Activated CD4-positive, alpha-beta T cell treated with anti-CD3 and anti-CD28 coated beads, Interleukin-2, amount 50 U/mL, for 24 hours (primary cell): Measurements from ENCODE around the gene WBP2NL.

Experiments
- DNase-seq, 2 donors: peaks; one replicate each; pipeline ENCODE4 v3.0.0-alpha.2; 2020; ENCODE audit warnings: low read depth in 1 of 2, low spot score in 1 of 2

The WBP2NL gene

DNA sequence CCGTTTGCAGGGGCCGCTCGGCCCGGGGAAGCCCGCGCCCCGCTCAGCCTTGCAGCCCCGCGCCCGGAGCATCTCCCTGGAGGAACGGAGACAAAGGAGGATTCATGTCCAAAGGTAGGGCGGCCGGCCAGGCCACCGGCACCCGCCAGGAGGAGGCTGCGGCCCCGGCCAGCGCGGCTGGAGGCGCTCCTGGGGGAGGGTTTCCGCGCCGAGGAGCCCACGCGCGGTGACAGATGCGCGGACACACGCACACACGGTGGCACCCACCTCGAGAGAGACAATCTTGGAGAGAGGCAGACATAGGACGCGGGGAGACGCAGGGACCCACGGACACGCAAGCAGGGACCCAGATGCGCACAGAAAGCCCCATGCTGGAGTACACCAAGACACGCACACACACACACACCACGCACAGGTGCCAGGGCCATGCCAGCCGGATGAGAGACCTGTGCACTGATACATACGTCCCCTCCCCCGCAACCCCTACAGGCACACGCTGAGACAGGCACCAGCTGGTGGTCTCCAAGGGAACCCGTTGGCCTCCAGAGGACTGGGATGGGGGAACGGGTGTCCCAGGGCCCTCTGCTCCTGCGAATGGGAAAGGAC is 21.5 kb upstream of the WBP2NL start:
- DNase-seq: no peak

GRCh38 chr22:41978732-41979131 is 19.9 kb upstream of the WBP2NL start:
- no peak for DNase-seq

DNA sequence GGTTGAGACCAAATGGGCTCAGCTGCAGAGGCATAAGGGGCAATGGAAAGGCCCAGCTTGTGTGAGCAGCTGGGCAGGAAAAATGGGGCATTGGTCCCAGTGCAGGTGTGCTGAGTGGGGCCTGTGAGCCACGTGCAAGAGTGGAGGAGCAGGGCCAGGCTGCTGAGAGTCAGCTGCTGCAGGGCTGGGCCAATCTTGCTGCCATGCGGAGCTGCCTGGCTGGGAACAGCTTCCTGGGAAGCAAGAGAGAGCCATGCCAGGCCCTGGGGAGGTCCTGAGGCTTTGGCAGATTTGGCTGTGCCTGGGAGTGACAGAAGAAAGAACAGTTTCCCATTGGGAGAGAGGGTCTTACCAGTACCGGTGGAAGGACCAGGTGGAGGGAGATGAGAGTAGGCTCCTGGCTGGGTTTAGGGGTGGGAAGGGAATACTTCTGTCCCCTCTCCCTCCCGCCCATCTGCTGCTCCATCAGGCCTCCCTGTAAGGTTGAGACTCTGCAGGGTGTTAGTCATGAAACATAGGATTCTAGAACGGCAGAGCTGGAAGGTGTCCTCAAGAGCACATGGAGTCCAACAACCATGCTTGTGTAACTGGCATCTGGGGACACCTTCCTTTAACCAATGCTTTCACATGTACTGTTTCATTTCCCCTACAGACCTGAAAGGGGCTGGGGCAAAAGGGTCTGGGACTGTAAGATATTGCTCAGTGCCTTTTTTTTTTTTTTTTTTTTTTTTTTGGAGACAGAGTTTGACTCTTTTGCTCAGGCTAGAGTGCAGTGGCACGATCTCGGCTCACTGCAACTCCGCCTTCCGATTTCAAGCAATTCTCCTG is 19.0 kb upstream of the WBP2NL start:
- DNase-seq: no peak

GRCh38 chr22:41982865-41983264 is 15.7 kb upstream of the WBP2NL start:
- no peak for DNase-seq

- no peak for DNase-seq
These were observed 14.8 kb upstream of the WBP2NL start for GRCh38 chr22:41983513-41984405.

- no peak for DNase-seq
These were observed 11.3 kb upstream of the WBP2NL start for GRCh38 chr22:41987276-41987675.

DNA sequence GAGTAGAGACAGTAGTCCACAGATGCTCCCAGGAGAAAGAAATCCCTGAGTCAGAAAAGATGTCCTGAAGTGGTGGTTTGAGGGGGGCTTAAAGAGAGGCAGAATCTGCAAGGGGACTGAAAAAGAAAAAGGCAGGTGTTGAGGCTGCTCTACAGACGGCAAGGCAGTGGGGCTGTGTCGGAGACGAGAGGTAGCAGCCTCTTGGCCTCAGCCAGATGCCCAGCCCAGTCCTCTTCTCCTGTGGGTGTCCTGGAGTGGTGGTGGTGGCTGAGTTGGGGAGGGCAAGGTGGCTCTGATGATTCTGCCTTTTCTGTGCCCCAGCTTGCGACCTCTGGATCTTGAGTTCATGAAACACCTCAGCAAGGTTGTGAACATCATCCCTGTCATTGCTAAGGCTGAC is 9.3 kb upstream of the WBP2NL start:
- no peak for DNase-seq

DNA sequence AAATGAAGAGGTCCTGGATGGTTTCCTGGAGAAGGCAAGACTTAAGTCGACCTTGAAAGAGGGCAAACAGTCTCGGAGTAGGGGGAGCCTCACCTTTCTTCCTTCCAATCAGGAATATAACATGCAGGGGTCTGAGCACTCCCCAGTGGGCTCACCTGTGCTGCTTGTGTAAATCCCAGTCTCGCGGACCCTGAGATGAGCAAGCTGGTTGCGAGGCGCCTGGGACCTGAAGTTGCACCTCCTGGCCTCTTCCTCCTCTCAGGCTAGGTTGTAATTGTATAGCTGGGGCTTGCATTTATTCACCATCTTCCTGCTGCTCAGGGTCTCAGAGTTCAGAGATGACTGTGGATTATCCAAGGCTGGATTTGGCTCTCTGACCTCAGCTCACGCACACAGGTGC is 7.5 kb upstream of the WBP2NL start:
- no peak for DNase-seq

DNA sequence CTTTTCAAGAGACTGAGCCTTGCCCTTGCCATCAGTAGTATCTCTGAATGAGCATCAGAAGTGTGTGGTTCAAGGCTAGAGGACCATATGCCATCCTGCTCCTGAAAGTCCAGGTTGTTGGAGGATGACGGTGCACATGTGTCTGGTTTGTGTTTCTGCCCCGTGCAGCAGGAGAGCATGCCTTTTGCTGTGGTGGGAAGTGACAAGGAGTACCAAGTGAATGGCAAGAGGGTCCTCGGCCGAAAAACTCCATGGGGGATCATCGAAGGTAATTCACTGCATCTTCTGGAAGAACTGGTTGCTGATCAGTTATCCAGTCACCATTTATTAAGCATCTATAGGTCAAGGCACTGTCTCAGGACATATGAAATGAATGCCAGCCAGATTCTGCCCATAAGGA is 6.1 kb upstream of the WBP2NL start:
- no peak for DNase-seq

GRCh38 chr22:41995211-41995610 is 3.4 kb upstream of the WBP2NL start:
- DNase-seq: no peak

- DNase-seq: no peak
These were observed 1.8 kb upstream of the WBP2NL start for GRCh38 chr22:41996826-41997225.

DNA sequence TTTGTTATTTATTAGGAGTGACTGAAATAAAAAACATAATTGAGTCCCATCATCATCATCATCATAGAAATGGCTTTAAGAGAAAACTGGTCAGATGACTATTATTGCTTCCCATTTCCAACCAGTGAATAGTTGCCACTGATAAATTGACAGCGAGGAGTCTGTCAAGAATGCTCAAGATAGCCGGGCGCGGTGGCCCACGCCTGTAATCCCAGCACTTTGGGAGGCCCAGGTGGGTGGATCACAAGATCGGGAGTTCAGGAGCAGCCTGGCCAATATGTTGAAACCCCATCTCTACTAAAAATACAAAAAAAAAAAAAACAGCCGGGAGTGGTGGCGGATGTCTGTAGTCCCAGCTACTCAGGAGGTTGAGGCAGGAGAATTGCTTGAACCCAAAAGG is 1.9 kb downstream of the WBP2NL start:
- no peak for DNase-seq

DNA sequence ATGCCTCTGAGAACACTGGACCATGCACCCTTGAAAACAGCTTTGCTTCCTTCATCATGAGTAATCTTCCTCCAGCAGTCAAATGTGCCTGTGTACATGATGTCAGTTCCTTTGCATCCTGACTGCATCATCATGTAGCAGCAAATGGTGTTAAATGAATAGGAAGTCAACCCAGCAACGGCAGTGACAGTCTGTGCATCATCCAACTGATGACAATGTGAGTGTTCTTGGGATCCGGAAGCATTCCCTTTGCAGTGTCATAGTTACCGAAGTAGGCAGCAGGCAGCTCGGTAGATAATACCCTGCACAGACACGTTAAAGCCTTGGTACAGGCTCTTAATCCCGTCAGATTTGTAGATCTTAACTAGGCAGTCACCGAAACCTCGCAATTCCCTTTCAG is 2.5 kb downstream of the WBP2NL start:
- no peak for DNase-seq

GRCh38 chr22:42001706-42002105 is 3.1 kb downstream of the WBP2NL start:
- no peak for DNase-seq

DNA sequence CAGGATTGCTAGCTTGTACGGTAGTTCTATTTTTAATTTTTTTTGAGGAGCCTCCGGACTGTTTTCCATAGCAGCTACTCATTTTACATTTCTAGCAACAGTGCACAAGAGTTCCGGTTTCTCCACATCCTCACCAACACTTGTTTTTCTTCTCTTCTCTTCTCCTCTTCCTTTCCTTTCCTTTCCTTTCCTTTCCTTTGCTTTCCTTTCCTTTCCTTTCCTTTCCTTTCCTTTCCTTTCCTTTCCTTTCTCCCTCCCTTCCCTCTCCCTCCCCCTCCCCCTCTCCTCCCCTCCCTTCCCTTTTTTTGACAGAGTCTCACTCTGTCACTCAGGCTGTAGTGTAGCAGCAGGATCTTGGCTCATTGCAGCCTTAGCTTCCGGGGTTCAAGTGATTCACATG is 9.3 kb downstream of the WBP2NL start:
- no peak for DNase-seq

DNA sequence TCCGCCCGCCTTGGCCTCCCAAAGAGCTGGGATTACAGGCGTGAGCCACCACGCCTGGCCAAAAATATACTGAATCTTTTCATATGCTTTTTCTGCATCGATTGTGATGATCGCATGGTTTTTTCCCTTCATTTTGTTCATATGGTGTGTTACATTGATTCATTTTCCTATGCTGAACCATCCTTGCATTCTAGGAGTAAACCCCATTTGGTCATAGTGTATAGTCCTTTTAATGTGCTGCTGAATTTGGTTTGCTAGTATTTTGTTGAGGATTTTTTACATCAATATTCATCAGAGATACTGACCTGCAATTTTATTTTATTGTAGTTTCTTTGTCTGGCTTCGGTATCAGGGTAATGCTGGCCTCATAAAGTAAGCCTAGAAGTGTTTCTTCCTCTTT is 12.2 kb downstream of the WBP2NL start:
- no peak for DNase-seq

DNA sequence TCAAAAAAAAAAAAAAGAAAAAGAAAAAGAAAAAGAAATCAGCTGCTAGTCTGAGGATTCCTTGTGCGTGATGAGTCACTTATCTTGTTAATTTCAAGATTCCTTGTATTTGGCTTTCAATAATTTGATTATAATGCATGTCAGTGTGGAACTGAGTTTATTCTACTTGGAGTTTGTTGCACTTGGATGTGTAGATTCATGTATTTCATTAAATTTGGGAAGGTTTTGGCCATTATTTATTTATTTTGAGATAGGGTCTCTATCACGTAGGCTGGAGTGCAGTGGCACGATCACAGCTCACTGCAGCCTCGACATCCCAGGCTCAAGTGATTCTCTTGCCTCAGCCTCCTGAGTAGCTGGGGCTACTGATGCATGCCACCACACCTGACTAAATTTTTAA is 14.8 kb downstream of the WBP2NL start:
- DNase-seq: no peak

- DNase-seq: no peak
These were observed 17.5 kb downstream of the WBP2NL start for GRCh38 chr22:42016111-42016510.

GRCh38 chr22:42018224-42018623 is 19.6 kb downstream of the WBP2NL start:
- no peak for DNase-seq

DNA sequence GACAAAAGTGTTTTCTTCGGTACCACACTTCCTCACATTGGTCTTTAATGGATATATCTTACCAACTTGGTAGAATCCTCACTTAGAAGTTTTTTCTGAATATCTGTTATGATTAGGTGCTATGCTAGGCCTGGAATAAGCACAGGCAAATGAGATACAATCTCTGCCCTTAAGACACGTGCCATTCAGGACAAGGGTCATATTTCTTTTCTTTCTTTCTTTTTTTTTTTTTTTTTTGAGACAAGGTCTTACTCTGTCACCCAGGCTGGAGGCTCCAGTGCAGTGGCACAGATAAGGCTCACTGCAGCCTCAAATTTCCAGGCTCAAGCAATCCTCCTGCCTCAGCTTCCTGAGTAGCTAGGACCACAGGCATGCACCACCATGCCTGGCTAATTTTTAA is 23.0 kb downstream of the WBP2NL start:
- DNase-seq: no peak

DNA sequence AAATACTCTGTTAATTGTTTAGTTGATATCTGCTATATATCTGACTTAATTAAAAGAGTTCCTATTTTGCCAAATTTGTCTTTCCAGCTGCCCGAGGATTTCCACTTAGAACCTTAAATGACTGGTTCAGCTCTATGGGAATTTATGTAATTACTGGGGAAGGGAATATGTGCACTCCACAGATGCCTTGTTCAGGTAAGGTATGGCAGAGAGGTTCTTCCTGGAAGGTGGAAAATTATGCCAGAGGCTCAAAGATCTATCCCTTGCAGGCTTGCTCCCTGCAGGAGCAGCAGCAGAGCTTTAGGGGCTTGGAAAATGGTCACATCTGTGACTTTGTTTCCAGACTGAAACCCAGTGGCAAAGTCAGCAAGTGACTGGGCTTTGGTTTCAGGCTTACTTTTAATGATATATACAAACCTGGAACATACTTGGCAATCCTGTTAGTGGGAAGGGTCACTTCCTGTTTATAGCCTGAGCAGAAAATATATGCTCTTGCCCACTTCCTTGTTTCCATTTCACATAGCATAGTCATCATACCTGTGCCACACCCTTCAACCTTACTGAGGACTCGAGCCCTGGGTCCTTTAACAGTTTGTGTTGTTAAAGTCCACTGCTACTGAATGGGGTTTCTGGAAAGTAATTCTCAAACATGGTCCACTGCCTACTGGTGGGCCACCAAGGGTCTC is 23.7 kb downstream of the WBP2NL start:
- DNase-seq: no peak
